ENCODE results near the gene ENGASE.
"Not testable (repeated sequence)": the region's sequence is repeated elsewhere in the genome, so short reads cannot be mapped to it uniquely, and the experiment has no call there.

The ENGASE gene

GRCh38 chr17:79028496-79029326 lies 45.9 kb upstream of the ENGASE start:
- no peak for DNase-seq (ENCODE audit: low read depth)
- peak; percentile 55 for TF ChIP-seq CTCF (conservative IDR thresholded peaks at IDR 0.05; ENCODE audit: low read depth, low read length)
- H3K4me3 ChIP-seq (ENCODE audit: low read length) = no peak overlapping the region

- no peak overlapping the region for H3K4me3 ChIP-seq (ENCODE audit: low read length)
- no peak for DNase-seq (ENCODE audit: low read depth)
- TF ChIP-seq CTCF (conservative IDR thresholded peaks at IDR 0.05; ENCODE audit: low read depth, low read length) = no peak
These were observed 45.2 kb upstream of the ENGASE start for GRCh38 chr17:79029327-79030009.

- DNase-seq (ENCODE audit: low read depth); H3K4me3 ChIP-seq (ENCODE audit: low read length): not testable (repeated sequence)
These were observed 44.0 kb upstream of the ENGASE start for GRCh38 chr17:79030636-79031035.

GRCh38 chr17:79031996-79032875 lies 42.4 kb upstream of the ENGASE start:
- TF ChIP-seq CTCF (conservative IDR thresholded peaks at IDR 0.05; ENCODE audit: low read depth, low read length) = no peak
- no peak for DNase-seq (ENCODE audit: low read depth)
- H3K4me3 ChIP-seq (ENCODE audit: low read length) = no peak overlapping the region

- no peak overlapping the region for H3K4me3 ChIP-seq (ENCODE audit: low read length)
- DNase-seq (ENCODE audit: low read depth) = no peak
These were observed 41.5 kb upstream of the ENGASE start for GRCh38 chr17:79033046-79033616.

GRCh38 chr17:79033741-79034501 lies 40.7 kb upstream of the ENGASE start:
- no peak overlapping the region for H3K4me3 ChIP-seq (ENCODE audit: low read length)
- no peak for DNase-seq (ENCODE audit: low read depth)
- TF ChIP-seq CTCF (conservative IDR thresholded peaks at IDR 0.05; ENCODE audit: low read depth, low read length) = no peak

More at GRCh38 chr17:79033046-79033616, 41.5 kb upstream of the ENGASE start:
- no peak for TF ChIP-seq CTCF (conservative IDR thresholded peaks at IDR 0.05; ENCODE audit: low read depth, low read length)

All from retinal pigment epithelial cell (primary cell).